GM21447 (cell line): Measurements from ENCODE around the gene TMEM53.

Experiments
- ATAC-seq: cut with Tn5 transposase; IDR thresholded peaks from one replicate; pipeline ENCODE4 v1.9.1; 2021; ENCODE audit not compliant: unreplicated experiment

TMEM53 gene

GRCh38 chr1:44631647-44632539, 42.4 kb downstream of the TMEM53 start:
- ATAC-seq: peak; percentile 71

GRCh38 chr1:44631333-44631646, 43.0 kb downstream of the TMEM53 start:
- ATAC-seq: peak; percentile 16

- no peak for ATAC-seq
Measured at GRCh38 chr1:44630116-44630515, 44.2 kb downstream of the TMEM53 start.

GRCh38 chr1:44628962-44629756, 45.1 kb downstream of the TMEM53 start:
- ATAC-seq: no peak

GRCh38 chr1:44625348-44625747, 48.9 kb downstream of the TMEM53 start:
- no peak for ATAC-seq

DNA sequence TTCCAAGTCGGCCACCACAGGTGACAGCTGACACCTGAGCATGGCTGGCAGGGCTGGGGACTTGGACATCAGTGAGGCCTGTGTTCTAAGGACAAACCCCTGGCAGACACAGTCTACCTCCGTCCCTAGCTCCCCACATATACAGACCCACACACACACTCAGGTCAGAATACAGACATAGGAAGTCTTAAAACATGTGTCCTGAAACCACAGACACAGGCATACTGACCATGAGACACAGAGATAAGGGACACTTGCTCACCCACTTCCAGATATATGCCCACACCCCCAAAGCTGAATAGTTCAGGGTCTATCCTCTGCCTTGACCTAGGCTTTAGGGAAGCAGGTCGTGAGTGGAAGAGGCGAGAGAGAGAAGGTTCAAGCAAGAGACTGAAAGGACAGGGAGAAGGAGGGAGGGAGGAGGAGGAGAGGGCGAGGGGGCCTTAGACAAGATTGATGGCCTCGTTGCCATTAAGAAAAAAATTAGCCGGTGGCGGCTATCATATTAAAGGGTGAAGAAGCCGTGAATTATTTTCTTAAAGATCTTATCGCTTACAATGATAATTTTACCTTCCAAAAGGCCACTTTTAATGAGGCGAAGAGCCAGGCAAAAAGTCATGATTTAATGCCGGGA, 49.9 kb downstream of the TMEM53 start:
- ATAC-seq: no peak

- no peak for ATAC-seq
Measured at GRCh38 chr1:44621841-44622286, 52.4 kb downstream of the TMEM53 start.

DNA sequence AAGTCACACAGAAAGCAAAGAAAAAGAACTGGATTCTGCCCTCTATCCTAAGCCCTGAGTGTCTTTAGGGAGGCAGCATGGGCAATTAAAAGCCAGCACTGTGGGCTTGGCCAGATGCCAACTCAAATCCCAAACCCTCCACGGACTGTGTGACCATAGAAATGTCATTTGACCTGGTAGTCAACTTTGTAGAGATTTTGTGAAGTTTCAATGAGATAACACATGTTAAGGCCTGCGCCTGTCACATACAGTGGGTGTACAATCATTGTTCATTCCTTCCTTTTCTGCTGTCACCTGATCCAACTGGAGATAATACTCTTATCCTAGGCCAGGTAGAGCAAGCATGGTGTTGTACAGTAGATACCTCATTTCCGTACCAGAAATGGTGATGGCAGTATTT, 54.2 kb downstream of the TMEM53 start:
- no peak for ATAC-seq

GRCh38 chr1:44619261-44619900, 54.9 kb downstream of the TMEM53 start:
- no peak for ATAC-seq

- ATAC-seq: no peak
Measured at GRCh38 chr1:44617703-44618029, 56.6 kb downstream of the TMEM53 start.

GRCh38 chr1:44616991-44617702, 57.1 kb downstream of the TMEM53 start:
- ATAC-seq: no peak

DNA sequence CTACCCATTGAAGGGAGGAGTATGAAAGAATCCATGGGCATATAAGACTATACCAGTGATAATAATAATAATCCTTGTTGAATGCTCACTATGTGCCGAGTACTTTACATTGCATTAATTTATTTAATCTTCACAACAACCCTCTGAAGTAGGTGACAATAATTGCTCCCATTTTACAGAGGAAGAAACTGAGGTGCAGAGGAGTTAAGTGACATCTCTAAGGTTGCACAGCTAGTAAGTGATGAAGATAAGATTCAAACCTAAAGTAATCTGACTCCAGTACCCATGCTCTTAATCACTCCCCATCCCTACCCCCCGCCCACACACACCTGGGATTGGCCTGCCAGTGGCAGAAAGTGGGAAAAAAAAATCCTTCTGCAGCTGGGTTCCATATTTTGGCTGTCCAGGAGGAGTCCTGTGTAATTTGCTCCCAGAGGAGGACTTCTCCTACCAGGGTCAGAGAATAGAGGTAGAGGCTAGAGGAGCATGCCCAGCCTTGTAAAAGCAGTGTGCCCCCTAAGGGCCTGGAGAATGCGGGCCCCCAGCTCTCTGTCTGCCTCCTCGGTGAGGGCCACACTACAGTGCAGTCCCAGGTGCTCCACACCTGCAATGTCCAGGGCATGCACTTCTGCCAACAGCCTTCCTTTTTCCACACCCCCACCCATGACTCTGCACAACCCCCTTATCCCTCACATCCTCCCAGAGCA, 57.8 kb downstream of the TMEM53 start:
- ATAC-seq: no peak

DNA sequence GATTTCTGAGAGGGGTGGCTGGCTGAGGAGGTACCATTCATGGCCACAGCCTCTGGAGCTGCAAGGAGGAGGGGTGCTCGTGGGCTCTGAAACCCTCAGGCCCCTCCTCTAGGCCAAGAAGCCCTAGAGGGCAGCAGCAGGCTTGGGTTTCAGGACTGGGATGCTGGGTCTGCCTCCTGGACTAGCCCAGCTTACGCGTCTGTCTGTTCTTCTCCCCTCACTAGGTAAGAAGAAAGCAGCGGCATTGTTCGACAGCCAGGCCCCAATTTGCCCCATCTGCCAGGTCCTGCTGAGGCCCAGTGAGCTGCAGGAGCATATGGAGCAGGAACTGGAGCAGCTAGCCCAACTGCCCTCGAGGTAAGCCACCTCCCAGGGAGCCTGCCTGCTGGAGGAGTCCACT, 60.3 kb downstream of the TMEM53 start:
- no peak for ATAC-seq

GRCh38 chr1:44611866-44612265, 62.4 kb downstream of the TMEM53 start:
- ATAC-seq: no peak

- ATAC-seq: no peak
Measured at GRCh38 chr1:44611419-44611818, 62.9 kb downstream of the TMEM53 start.

DNA sequence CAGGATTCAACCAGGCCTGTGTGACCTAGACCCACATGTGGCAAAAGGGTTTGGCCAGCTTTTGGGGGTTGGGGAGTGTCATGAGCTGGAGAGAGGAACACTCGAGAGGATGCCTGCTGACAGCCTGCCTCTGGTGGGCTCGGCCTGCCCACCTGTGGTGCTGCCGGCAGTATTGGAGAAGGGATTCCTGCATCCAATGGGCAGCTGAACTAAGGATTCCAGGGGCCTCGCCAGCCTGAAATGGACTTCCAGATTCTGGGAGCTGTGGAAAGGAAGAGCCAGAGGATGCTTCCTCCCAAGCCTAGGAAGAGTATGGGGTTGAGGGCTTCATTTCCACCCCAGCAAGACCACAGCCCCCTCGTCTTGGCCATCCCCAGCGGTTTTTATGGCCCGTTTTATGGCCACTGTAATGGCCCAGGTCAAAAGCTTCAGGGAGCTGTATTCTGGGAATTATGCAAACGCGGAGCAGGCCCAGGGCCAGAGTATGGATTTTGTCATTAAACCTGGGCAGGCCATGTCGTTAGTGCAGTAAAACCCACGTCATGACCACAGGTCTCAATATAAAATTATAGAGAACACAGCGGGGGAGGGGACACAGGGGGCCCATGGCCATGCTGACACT, 63.6 kb downstream of the TMEM53 start:
- no peak for ATAC-seq

- no peak for ATAC-seq
Measured at GRCh38 chr1:44609768-44610526, 64.3 kb downstream of the TMEM53 start.

DNA sequence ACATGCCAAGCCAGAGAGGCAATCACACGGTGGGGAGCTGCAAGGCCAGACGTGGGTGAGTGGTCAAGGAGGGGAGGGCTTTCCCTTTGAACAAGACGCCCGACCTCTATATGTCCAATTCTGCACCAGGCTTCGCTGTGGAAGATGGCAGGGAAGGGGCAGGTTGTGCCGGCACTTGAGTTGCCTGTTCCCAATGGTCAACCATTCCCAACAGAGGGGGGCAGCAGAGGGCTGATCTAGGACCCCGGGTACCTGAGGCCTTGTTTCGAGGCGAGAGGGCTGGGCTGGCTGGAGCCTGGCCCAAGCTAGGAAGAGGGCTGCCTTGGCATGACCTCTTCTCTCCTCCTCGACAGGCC, 64.9 kb downstream of the TMEM53 start:
- ATAC-seq: no peak

DNA sequence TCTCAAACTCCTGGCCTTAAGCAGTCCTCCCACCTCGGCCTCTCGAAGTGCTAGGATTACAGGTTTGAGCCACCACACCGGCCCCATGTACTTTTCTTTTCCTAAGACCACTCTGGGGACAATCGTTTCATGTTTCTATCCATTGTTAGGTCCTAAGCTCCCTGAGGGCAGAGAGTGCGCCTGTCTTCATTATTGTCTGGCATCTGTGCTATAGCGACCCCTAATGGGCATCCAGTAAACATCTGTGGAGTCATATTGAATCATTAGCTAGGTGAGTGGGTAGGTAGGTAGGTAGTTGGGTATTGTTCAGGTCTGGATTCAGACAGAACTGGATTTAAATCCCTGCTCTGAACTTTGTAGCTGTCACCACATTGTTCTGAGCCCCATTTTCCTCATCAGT, 66.1 kb downstream of the TMEM53 start:
- no peak for ATAC-seq
